Fibroblast of skin of scalp (primary cell): ENCODE measurements around the gene SETBP1.
A peak's percentile ranks its signal among the peaks of the same experiment; 100 is the strongest.

Experiments
- DNase-seq: peaks from one replicate; pipeline ENCODE4 v3.0.0-alpha.2; 2013

Gene SETBP1

DNA sequence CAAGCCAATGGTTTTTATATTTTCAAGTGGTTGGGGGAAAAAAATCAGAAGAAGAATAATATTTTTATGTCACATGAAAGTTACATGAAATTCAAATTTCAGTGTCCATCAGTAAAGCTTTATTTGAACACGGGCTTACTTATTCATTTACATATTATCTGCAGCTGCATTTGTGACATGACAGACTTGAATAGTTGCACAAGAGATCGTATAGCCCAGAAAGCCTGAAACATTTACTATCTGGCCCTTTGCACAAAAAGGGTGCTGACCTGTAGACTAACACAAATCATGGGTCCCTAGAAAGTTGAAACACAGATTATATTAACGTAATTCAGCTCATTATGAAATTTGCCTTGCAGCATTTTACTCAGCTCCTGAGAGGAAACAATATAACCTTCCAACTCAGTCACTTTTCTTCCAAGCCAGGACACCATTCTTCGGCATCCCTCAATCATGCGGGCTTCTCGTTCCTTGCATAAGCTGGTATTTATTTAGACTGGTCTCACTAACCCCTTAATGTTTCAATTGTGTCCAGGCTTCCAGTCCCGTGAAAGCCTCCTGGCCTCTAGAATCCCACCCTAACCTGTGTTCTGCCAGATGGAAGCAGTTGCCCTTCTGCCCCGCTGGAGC, 402.7 kb downstream of the SETBP1 start:
- DNase-seq: no peak

GRCh38 chr18:45084206-45084605, 403.5 kb downstream of the SETBP1 start:
- DNase-seq: no peak

- no peak for DNase-seq
Measured at GRCh38 chr18:45085916-45086624, 405.4 kb downstream of the SETBP1 start.

- DNase-seq: no peak
Measured at GRCh38 chr18:45086777-45087176, 406.1 kb downstream of the SETBP1 start.

DNA sequence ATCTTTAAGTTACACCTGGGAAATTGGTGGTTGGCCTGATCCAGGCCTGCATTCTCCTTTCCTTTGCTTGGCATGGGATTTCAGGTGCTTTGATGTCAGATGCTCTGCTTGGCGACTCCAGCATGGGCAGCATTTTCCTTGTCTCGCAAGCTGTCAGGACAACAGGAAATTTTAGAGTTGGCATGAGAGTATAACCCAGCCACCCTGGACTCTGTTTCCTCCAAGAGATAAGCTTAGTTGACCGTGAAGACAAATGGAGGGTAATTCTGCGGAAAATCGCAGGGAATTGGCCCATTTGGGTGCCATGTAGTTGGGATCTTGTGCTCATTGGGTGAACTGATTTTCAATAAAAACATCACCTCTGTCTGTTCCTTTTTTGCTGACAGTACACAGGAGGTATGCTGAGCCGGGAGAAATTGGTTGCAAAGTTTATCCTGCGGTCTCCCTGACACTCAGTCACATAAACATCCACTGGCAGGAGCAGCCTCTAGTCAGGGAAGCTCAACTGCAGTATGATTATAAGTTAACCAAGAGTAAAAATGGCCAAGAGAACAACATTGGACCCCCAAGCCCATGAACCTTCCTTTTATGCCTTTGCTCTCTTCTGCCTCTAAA, 409.9 kb downstream of the SETBP1 start:
- DNase-seq: no peak

DNA sequence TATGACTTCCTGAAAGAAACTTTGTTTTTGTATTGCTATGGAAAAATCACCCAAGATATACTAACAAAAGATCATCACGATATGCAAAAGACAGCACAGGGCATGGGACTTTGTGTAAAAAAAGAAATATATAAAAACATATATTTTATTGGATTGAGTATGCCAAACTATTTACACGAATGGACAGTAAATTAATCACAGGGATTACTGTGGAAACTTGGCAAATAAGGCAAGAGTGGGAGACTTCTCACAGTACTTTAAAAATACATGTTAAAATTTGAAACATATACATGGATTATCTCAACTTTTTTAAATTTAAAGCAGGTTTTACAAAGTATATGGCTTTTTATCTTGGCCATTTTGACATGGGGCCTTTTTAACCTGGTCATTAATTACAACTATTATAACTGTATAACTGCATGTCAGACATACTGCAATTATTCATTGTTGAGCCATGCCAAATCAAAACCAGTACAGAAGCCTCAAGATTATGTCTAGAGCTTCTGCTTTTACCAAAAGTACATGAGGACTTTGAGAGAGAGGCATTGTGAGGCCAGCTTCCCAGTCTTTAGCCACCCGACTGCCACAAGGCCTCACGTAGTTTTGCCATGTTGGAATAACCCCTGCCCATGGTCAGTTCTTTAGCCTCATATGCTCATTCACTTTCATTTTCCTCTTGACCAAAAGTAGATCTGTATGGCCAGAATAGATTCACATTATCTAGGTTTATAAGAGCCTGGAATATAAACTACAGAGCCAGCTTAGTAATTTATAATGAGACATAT, 419.8 kb downstream of the SETBP1 start:
- no peak for DNase-seq

DNA sequence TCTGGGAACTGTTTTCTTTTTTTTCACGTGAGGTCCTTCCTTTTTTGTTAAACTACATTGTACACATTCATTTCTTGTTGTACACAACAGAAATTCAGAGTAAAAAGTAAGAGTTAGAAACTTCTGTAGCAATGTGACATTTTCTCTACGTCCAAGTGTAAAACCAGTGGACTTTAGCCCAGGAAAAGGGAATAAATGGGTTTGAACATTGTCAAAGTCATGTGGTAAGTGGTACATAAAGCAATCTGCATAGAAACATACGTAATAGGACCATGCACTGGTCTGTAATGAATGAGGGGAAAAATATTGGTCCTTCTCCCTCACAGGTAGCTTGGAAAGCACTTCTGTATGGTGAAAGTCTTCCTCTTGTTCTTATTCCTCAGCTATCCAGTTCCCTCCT, 421.4 kb downstream of the SETBP1 start:
- DNase-seq: no peak

GRCh38 chr18:45102863-45103262, 422.2 kb downstream of the SETBP1 start:
- DNase-seq: no peak

DNA sequence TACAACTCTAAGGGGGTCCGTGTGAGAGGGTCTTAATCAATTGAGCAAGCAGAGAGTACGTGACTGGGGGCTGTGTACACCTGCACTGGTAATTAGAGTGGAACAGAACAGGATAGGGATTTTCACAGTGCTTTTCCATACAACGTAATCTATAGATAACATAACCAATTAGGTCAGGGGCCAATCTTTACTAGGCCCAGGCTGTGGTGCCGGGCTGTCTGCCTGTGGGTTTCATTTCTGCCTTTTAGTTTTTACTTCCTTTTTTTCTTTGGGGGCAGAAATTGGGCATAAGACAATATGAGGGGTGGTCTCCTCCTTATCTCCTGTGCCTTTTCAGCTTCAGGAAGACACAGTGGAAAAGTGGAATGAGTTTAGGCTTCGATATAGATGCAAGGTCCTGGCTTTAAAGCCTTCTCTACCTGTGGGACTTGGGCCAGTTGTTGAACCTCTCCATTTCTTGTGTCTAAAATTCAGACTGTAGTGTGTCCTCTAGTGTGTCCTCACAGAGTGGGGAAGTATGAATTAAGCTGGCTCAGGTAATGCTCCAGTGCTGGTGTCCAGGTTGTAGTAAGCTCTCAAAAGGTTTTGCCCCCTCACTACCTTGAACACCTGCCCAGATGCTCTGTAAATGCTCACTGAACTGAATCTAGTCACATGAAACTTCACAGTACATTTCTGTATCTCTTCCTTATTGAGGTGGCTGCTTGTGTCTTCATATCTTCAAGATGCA, 422.8 kb downstream of the SETBP1 start:
- no peak for DNase-seq

- DNase-seq: no peak
Measured at GRCh38 chr18:45104049-45104395, 423.3 kb downstream of the SETBP1 start.

- peak; percentile 79 for DNase-seq
Measured at GRCh38 chr18:45106331-45106774, 425.7 kb downstream of the SETBP1 start.

DNA sequence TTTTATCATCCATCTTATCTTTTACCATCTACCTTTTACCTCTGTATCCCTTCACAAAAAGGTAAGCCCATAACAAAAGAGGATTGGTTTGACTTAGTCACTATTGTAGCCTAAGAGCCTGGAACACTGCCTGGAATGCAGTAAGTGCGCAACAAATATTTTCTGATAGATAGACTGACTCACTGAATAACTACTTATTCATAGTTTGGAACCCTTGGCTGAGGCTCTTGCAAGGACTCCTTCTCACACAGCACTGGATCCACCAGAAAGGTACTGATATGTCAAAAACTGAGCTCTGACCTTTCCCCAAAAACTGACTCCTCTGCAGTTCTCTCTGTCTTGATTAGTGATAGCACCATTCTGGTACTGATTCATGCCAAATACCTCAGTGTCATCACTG, 426.7 kb downstream of the SETBP1 start:
- peak; percentile 64 for DNase-seq

DNA sequence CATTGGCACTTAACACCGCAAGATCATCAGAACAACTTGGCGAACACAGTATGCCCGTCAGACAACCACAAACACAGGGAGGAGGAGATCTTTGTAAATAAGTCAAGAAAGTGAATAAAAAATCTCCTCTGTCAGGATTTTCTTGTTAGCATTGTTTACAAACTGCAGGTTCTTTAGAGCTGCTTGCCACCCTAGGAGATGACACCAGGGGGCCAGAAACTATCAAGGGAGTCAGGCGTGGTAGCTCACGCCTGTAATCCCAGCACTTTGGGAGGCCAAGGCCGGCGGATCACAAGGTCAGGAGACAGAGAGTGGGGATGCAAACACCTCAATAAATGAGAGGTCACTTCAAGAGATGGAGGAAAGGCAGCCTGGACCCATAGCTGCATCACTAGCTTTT, 428.1 kb downstream of the SETBP1 start:
- DNase-seq: no peak

GRCh38 chr18:45109271-45109670, 428.6 kb downstream of the SETBP1 start:
- no peak for DNase-seq

DNA sequence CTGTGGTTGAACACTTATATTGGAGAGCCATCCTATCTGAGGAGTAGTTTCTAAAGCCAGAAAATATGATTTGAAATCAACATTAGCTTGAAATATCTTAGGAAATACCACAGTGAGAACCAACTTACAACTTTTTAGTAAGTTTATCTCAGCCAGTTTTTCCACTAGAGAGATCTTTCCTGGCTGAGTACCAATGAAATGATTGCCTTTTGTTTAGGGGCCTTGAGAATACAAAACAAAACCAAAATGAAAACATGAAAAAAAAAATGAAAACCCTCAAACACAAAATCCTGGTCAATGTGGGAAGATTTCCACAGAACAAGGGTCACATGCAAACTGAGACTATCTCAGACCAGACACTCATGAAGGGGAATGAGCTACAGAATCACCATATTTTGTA, 429.0 kb downstream of the SETBP1 start:
- DNase-seq: no peak

- DNase-seq: peak; percentile 45
Measured at GRCh38 chr18:45110577-45111501, 430.2 kb downstream of the SETBP1 start.

- DNase-seq: no peak
Measured at GRCh38 chr18:45111502-45111848, 430.8 kb downstream of the SETBP1 start.

DNA sequence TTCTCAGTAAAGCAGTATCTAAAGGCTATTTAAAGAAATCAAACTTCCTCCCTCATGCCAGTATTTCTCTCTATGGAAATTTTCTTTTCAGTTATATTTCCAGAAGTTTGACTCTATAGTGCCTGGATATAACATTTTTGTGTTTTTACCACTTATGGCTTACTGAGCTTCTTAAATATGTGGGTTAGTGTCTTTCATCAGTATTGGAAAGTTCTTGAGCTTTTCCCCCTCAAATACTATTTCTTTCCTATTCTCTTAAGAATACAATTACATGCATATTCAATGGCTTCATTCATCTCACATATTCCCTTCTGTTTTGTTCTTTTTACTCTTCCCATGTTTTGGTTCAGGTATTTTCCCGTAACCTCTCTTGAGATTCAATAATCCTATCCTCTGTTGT, 432.0 kb downstream of the SETBP1 start:
- DNase-seq: no peak

DNA sequence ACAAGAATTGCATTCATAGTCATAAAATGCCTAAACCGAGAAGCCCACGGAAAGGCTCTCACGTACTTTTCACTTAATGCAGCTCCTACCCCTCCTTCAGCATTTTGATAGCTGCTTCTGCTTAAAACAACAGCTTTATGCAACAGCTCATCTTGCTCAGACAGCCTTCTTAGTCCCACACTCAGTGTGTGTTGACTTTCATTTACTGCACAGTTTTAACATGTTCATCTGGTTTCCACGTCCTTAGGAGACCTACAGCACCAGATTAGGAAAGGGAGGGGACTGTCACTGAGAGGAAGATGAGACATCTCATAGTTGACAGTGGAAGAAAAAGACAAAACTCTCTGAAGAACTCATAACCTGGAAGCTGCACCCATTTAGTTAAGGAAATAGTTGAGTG, 435.4 kb downstream of the SETBP1 start:
- peak; percentile 28 for DNase-seq
